IMR-90 (cell line): ENCODE results near the gene CECR2. TPM values are rescaled to one million over a fixed set of nuclear protein-coding genes. Genes with fewer than 3 reads are reported as not detected.

Experiments used
- ATAC-seq: fragments of 200-7000 bp; cut with Tn5 transposase; 2 replicates; pipeline ENCODE4 v1.9.1; 2020; ENCODE audit warnings: low read depth, mild to moderate bottlenecking, moderate library complexity
- BruUV-seq: library from RNA; stranded (reverse); fragments of 400-500 nt; replicated peaks from 2 replicates; lab custom pipeline; 2021; lab: Mats Ljungman, UMichigan
- CTCF ChIA-PET: fragments of 300-600 bp; formaldehyde crosslinking; extraction: SDS; loops from one replicate; lab custom pipeline; 2021; ENCODE audit warnings: antibody characterized with exemption; lab: Yijun Ruan, JAX
- POLR2A ChIA-PET: fragments of 300-600 bp; sonication (Branson Sonifier 250); formaldehyde crosslinking; loops from one replicate; lab custom pipeline; 2022; ENCODE audit warnings: antibody characterized with exemption; ENCODE audit not compliant: unreplicated experiment; lab: Charles Lee
- DNase-seq: peaks from one replicate; pipeline ENCODE4 v3.0.0; 2013
- H2AFZ ChIP-seq: replicated peaks from 2 replicates; pipeline ENCODE3; 2013; ENCODE audit warnings: low read length, mild to moderate bottlenecking; ENCODE audit not compliant: poor library complexity
- H2AK5ac ChIP-seq: 2 replicates; pipeline ENCODE4 v1.6.1; 2013; ENCODE audit warnings: low read depth, low read length, inconsistent platforms
- H2AK9ac ChIP-seq: replicated peaks from 2 replicates; pipeline ENCODE3; 2013; ENCODE audit warnings: mild to moderate bottlenecking, low read depth, low read length, moderate library complexity; ENCODE audit not compliant: poor library complexity
- H2BK120ac ChIP-seq: 2 replicates; pipeline ENCODE4 v1.6.1; 2013; ENCODE audit warnings: low read depth, low read length, inconsistent platforms
- H2BK15ac ChIP-seq: 3 replicates; pipeline ENCODE4 v1.6.1; 2013; ENCODE audit warnings: low read depth, low read length, inconsistent platforms
- H2BK20ac ChIP-seq: 2 replicates; pipeline ENCODE4 v1.6.1; 2013; ENCODE audit warnings: low read depth, mild to moderate bottlenecking, inconsistent platforms, low read length, moderate library complexity
- H2BK5ac ChIP-seq: 2 replicates; pipeline ENCODE4 v1.6.1; 2013; ENCODE audit warnings: mild to moderate bottlenecking, low read depth, low read length, inconsistent platforms; ENCODE audit not compliant: poor library complexity, severe bottlenecking
- H3K14ac ChIP-seq: replicated peaks from 2 replicates; pipeline ENCODE4 v1.6.1; 2013; ENCODE audit warnings: low read depth, low read length, inconsistent platforms
- H3K18ac ChIP-seq: 2 replicates; pipeline ENCODE4 v1.6.1; 2013; ENCODE audit warnings: low read depth, low read length, control low read depth
- H3K23ac ChIP-seq: 2 replicates; pipeline ENCODE4 v1.6.1; 2013; ENCODE audit warnings: low read depth, low read length, inconsistent platforms
- H3K27ac ChIP-seq: 2 replicates; pipeline ENCODE4 v1.5.1; 2013; ENCODE audit warnings: mild to moderate bottlenecking, control low read depth, low read length; ENCODE audit not compliant: insufficient read depth
- H3K27me3 ChIP-seq: 2 replicates; pipeline ENCODE4 v1.6.1; 2013; ENCODE audit warnings: low read length; ENCODE audit not compliant: control insufficient read depth, insufficient read depth
- H3K36me3 ChIP-seq: 2 replicates; pipeline ENCODE4 v1.6.1; 2013; ENCODE audit warnings: low read length, mixed read lengths; ENCODE audit not compliant: control insufficient read depth, insufficient read depth
- H3K4ac ChIP-seq: 2 replicates; pipeline ENCODE4 v1.6.1; 2013; ENCODE audit warnings: low read depth, low read length, inconsistent platforms
- H3K4me1 ChIP-seq: 2 replicates; pipeline ENCODE4 v1.6.1; 2013; ENCODE audit warnings: low read length, mixed read lengths; ENCODE audit not compliant: control insufficient read depth, insufficient read depth
- H3K4me2 ChIP-seq: 2 replicates; pipeline ENCODE4 v1.6.1; 2013; ENCODE audit warnings: low read depth, mild to moderate bottlenecking, control low read depth, low read length, moderate library complexity
- H3K4me3 ChIP-seq: 2 replicates; pipeline ENCODE4 v1.5.1; 2013; ENCODE audit warnings: low read depth, mild to moderate bottlenecking, control low read depth, low read length, moderate library complexity; ENCODE audit not compliant: insufficient read depth
- H3K56ac ChIP-seq: 2 replicates; pipeline ENCODE4 v1.6.1; 2013; ENCODE audit warnings: low read length, inconsistent platforms; ENCODE audit not compliant: insufficient read depth; ENCODE audit errors: extremely low read depth
- H3K79me1 ChIP-seq, 2 experiments: 2 replicates each; pipeline ENCODE4 v1.6.1; 2013; ENCODE audit warnings: low read length in 2 of 2, inconsistent platforms in 1 of 2, low read depth in 1 of 2
- H3K9ac ChIP-seq: 2 replicates; pipeline ENCODE4 v1.6.1; 2013; ENCODE audit warnings: low read depth, low read length, control low read depth
- H3K9me1 ChIP-seq: 2 replicates; pipeline ENCODE4 v1.6.1; 2013; ENCODE audit warnings: low read length, inconsistent platforms; ENCODE audit not compliant: insufficient read depth
- H3K9me3 ChIP-seq: 2 replicates; pipeline ENCODE4 v1.6.1; 2013; ENCODE audit warnings: low read length; ENCODE audit not compliant: control insufficient read depth, insufficient read depth
- H4K20me1 ChIP-seq: 2 replicates; pipeline ENCODE4 v1.6.1; 2013; ENCODE audit warnings: low read length, inconsistent platforms; ENCODE audit not compliant: insufficient read depth
- H4K5ac ChIP-seq: 2 replicates; pipeline ENCODE4 v1.6.1; 2013; ENCODE audit warnings: mild to moderate bottlenecking, low read depth, low read length, control low read depth
- H4K8ac ChIP-seq, 2 experiments: 2 replicates each; pipeline ENCODE4 v1.6.1; 2013; ENCODE audit warnings: low read depth in 2 of 2, low read length in 2 of 2, control low read depth in 1 of 2, inconsistent platforms in 1 of 2
- H4K91ac ChIP-seq: 2 replicates; pipeline ENCODE4 v1.6.1; 2013; ENCODE audit warnings: low read depth, low read length, inconsistent platforms; ENCODE audit not compliant: insufficient read depth
- BHLHE40 ChIP-seq: fragments of 150-350 bp; IDR thresholded peaks from 2 replicates; pipeline ENCODE4 v1.6.1; 2016; ENCODE audit warnings: mild to moderate bottlenecking, low read depth, low read length
- FOS ChIP-seq: fragments of 150-350 bp; IDR thresholded peaks from 2 replicates; pipeline ENCODE4 v1.6.1; 2016; ENCODE audit warnings: low read depth, low read length
- MAFK ChIP-seq: IDR thresholded peaks from 2 replicates; pipeline ENCODE4 v1.6.1; 2012; ENCODE audit warnings: low read depth, low read length, improper control_type of control experiment
- MXI1 ChIP-seq: IDR thresholded peaks from 2 replicates; pipeline ENCODE4 v1.6.1; 2012; ENCODE audit warnings: low read depth, mild to moderate bottlenecking, low read length, moderate library complexity, borderline replicate concordance
- NFE2L2 ChIP-seq: fragments of 150-350 bp; IDR thresholded peaks from 2 replicates; pipeline ENCODE4 v1.6.1; 2016; ENCODE audit warnings: low read depth, mild to moderate bottlenecking, low read length
- RAD21 ChIP-seq: IDR thresholded peaks from 2 replicates; pipeline ENCODE4 v1.6.1; 2012; ENCODE audit warnings: low read length, improper control_type of control experiment
- RFX5 ChIP-seq: IDR thresholded peaks from 2 replicates; pipeline ENCODE4 v1.8.0; 2012; ENCODE audit warnings: low read depth, mild to moderate bottlenecking, low read length, moderate library complexity
- WGBS, 2 experiments: methylation state at CpG; one replicate each; pipeline versions ENCODE4 v1.1.5 to v1.1.7; 2013; ENCODE audit warnings: missing lambda C conversion rate in 2 of 2; ENCODE audit not compliant: insufficient read length in 1 of 2; ENCODE audit errors: extremely low coverage in 2 of 2; 5-methylcytosine and 5-hydroxymethylcytosine counted together
- dilution Hi-C: fragments of 300-500 bp; cut with HindIII; formaldehyde crosslinking; loops from one replicate; pipeline ENCODE4 v1.14.3; 2018; ENCODE audit warnings: low sequenced_read_pairs; ENCODE audit not compliant: unreplicated experiment
- in situ Hi-C: fragments of 300-500 bp; cut with MboI; formaldehyde crosslinking; loops from 3 replicates; pipeline ENCODE4 v1.14.3; 2019; ENCODE audit warnings: low sequenced_read_pairs, inconsistent platforms, mixed read lengths
- intact Hi-C: fragments of 100-400 bp; cut with micrococcal nuclease; formaldehyde crosslinking; loops from 2 replicates; pipeline ENCODE4 v1.10.0; 2022
- polyA plus RNA-seq, 3 experiments: library from polyadenylated mRNA; depleted of rRNA; stranded (reverse); fragments of >200 nt; gene quantifications; 2 replicates each; pipeline ENCODE4 v1.2.3, GENCODE V29; 2012; ENCODE audit warnings: low replicate concordance in 1 of 3
- total RNA-seq: library from RNA; depleted of rRNA; stranded (reverse); fragments of >200 nt; gene quantifications from 2 replicates; pipeline ENCODE4 v1.2.3, GENCODE V29; 2012
- TF ChIP-seq, protein P1 (sequence below): fragments of 150-350 bp; IDR thresholded peaks from 2 replicates; pipeline ENCODE4 v1.6.1; 2016; ENCODE audit warnings: low read depth, mild to moderate bottlenecking, low read length, moderate library complexity, borderline replicate concordance

Gene CECR2
- total and polyA plus RNA-seq, 2 of the 4 experiments (the other 2 are of a cell fraction): under 0.01 TPM; not detected in 1

DNA sequence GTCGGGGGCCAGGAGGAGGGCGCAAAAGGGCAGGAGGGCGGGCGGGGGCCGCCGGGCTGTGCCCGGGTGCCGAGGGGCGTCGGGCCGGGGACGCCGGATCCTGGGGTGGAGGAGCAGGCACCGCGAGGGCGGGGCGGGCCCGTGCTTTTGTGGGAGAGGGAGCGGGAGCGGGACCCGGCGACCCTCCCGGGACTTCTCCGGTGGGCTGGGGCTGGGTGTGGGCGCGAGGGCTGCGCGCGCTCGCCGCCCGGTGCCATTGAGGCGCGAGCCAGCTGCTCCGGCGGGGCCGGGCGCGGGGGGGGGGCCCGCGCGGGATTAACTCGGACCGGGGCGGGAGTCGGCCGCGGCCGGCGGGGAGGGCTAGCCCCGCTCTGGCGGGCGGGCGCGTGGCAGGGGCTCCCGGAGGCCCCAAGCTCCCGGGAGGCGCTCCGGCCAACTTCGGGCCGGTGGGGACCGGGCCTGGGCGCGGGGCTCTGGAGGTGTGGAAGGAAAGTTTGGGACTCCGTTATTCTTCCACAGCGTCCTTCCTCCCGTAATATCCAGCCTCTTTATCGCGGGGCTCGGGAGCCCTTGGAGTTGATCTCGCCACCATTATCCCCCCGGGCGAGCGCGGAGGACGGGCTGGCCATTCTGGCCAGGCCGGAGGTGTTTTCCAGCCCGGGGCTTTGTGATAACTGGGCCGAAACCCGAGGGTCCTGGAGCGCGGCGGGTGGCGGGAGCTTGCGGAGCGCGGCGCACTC is 936 bp downstream of the CECR2 start (continued):
- TF ChIP-seq, protein P1, sequence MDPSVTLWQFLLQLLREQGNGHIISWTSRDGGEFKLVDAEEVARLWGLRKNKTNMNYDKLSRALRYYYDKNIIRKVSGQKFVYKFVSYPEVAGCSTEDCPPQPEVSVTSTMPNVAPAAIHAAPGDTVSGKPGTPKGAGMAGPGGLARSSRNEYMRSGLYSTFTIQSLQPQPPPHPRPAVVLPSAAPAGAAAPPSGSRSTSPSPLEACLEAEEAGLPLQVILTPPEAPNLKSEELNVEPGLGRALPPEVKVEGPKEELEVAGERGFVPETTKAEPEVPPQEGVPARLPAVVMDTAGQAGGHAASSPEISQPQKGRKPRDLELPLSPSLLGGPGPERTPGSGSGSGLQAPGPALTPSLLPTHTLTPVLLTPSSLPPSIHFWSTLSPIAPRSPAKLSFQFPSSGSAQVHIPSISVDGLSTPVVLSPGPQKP: no peak
- no peak for TF ChIP-seq NFE2L2

DNA sequence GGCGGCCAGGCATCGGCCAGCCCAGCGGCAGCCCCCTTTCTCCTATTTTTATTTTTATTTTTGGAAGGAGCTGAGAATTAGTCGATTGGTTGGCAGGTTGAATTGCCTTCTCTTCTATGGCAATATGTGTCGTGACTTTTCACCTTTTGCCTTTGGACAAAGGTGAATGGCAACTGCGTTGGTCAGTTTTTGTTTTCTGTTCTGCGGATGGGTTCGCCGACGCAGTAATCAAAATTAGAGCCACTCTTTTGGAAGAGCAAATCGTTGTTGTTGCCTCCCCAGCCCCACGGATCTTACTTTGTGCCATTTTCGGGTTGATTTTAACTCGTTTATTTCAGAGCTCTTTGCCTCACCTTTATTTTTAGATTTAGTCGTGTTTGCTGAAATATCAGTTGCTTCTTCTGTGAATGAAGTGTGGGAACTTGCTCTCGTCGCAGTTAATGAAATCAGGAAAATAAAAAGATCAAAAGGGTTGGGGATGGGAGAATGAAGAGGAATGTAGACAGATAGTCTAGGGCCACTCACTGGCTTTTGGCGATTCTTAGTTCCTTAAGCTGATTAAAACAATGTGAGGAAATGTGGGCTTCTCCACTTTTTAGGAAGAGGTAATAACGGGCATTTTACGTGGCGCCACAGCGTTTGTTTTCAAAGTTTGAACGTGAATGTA is 1.6 kb downstream of the CECR2 start:
- no peak overlapping the region for H2BK15ac ChIP-seq
- DNase-seq: no peak
- ChIA-PET POLR2A (no interaction called here), CTCF (no interaction called here)
- no peak overlapping the region for H2AK9ac ChIP-seq
- no peak overlapping the region for H4K8ac ChIP-seq
- in situ Hi-C loops (no loop called here), intact Hi-C loops (loop anchor here (10.0 kb wide), 1 partner anchor 64 kb away; no protein-coding TSS in a partner anchor), dilution Hi-C loops (no loop called here)
- TF ChIP-seq MXI1: no peak
- TF ChIP-seq RFX5: no peak
- no peak for TF ChIP-seq MAFK
- TF ChIP-seq RAD21: no peak
- TF ChIP-seq BHLHE40: no peak
- no peak for TF ChIP-seq FOS
- peaks cover 2% of the 10 kb centered on the region; the same call in 1 of the 2 replicates for H3K4me1 ChIP-seq
- H2BK20ac ChIP-seq: no peak overlapping the region
- H4K91ac ChIP-seq: no peak overlapping the region
- no peak overlapping the region for H3K23ac ChIP-seq
- no peak overlapping the region for H3K18ac ChIP-seq
- no peaks in the 10 kb centered on the region for H3K79me1 ChIP-seq
- no peak overlapping the region for H3K9ac ChIP-seq
- 0% methylated on average over 2 of the region's 23 CpGs; no CpG with 5 or more reads in 1 of the 2 experiments for WGBS, 2 experiments
- no TSS peak for BruUV-seq
- peaks cover 43% of the 10 kb centered on the region for H3K27me3 ChIP-seq
- no peak for ATAC-seq
- H3K4ac ChIP-seq: no peak overlapping the region
- H4K5ac ChIP-seq: no peak overlapping the region
- H3K4me3 ChIP-seq: no peak overlapping the region
- H3K4me2 ChIP-seq: no peak overlapping the region
- H2BK5ac ChIP-seq: no peak overlapping the region
- H3K27ac ChIP-seq: no peak overlapping the region
- H3K14ac ChIP-seq: no peak overlapping the region
- H2BK120ac ChIP-seq: no peak overlapping the region
- H3K36me3 ChIP-seq: no peaks in the 10 kb centered on the region
- H3K9me3 ChIP-seq: no peaks in the 10 kb centered on the region; the same call in 1 of the 2 replicates
- no peaks in the 10 kb centered on the region for H3K9me1 ChIP-seq
- H2AFZ ChIP-seq: no peak overlapping the region
- H4K20me1 ChIP-seq: no peaks in the 10 kb centered on the region
- no peak overlapping the region for H2AK5ac ChIP-seq
- H3K56ac ChIP-seq: no peak overlapping the region
